ENCODE measurements around the gene ELOVL1. TPM values are rescaled to one million over a fixed set of nuclear protein-coding genes. Genes with fewer than 3 reads are reported as not detected.

The ELOVL1 gene
- total and polyA plus RNA-seq, 2 experiments from 2014 or later = 16.7 to 23.3 TPM

DNA sequence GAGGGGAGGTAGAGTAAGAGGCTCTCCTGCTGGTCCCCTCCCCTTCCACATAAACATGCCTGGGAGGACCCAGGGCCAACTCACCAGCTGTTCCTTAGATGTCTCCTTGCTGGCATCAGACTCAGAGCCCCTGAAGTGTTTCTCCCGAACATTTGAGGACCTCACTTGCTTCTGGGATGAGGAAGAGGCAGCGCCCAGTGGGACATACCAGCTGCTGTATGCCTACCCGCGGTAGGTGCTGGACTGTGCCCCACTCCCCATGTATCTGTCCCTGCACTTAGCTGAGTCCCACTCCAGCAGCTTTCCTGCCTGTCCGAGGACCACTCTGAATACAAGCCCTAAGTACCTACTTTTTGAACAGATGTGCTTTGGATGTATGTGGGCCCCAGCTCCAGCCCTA, 29.8 kb downstream of the ELOVL1 start:
- Mint-ChIP-seq H3K4me3 (no peak overlapping the region), H3K36me3 (ENCODE audit: low read depth) (no peaks in the 10 kb centered on the region), H3K27ac (no peak overlapping the region), H3K27me3 (ENCODE audit: insufficient read depth, low read depth, poor library complexity) (peaks cover 4% of the 10 kb centered on the region), H3K9me3 (no peaks in the 10 kb centered on the region; the same call in 2 of the 3 replicates), H3K4me1 (no peaks in the 10 kb centered on the region; the same call in 2 of the 3 replicates)
- H4K20me1 ChIP-seq (replicated peaks; ENCODE audit: insufficient read depth) = no peaks in the 10 kb centered on the region; the same call in 1 of the 2 replicates
- H2AFZ ChIP-seq = no peak overlapping the region
- no peaks in the 10 kb centered on the region for H3K27me3 ChIP-seq (ENCODE audit: insufficient read depth)
- no peak for TF ChIP-seq POLR2AphosphoS5 (IDR thresholded peaks at IDR 0.05; ENCODE audit: low read depth)
- TF ChIP-seq ZNF114 (CRISPR knock-in tag; IDR thresholded peaks at IDR 0.05) = no peak
- no peak for TF ChIP-seq EZH2 (IDR thresholded peaks at IDR 0.05; ENCODE audit: low read depth, unreplicated experiment)
- TF ChIP-seq NANOG (IDR thresholded peaks at IDR 0.05; ENCODE audit: borderline replicate concordance) = no peak
- TF ChIP-seq, protein P1, sequence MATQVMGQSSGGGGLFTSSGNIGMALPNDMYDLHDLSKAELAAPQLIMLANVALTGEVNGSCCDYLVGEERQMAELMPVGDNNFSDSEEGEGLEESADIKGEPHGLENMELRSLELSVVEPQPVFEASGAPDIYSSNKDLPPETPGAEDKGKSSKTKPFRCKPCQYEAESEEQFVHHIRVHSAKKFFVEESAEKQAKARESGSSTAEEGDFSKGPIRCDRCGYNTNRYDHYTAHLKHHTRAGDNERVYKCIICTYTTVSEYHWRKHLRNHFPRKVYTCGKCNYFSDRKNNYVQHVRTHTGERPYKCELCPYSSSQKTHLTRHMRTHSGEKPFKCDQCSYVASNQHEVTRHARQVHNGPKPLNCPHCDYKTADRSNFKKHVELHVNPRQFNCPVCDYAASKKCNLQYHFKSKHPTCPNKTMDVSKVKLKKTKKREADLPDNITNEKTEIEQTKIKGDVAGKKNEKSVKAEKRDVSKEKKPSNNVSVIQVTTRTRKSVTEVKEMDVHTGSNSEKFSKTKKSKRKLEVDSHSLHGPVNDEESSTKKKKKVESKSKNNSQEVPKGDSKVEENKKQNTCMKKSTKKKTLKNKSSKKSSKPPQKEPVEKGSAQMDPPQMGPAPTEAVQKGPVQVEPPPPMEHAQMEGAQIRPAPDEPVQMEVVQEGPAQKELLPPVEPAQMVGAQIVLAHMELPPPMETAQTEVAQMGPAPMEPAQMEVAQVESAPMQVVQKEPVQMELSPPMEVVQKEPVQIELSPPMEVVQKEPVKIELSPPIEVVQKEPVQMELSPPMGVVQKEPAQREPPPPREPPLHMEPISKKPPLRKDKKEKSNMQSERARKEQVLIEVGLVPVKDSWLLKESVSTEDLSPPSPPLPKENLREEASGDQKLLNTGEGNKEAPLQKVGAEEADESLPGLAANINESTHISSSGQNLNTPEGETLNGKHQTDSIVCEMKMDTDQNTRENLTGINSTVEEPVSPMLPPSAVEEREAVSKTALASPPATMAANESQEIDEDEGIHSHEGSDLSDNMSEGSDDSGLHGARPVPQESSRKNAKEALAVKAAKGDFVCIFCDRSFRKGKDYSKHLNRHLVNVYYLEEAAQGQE (IDR thresholded peaks at IDR 0.05; ENCODE audit: unreplicated experiment) = no peak
- TF ChIP-seq, protein P2, sequence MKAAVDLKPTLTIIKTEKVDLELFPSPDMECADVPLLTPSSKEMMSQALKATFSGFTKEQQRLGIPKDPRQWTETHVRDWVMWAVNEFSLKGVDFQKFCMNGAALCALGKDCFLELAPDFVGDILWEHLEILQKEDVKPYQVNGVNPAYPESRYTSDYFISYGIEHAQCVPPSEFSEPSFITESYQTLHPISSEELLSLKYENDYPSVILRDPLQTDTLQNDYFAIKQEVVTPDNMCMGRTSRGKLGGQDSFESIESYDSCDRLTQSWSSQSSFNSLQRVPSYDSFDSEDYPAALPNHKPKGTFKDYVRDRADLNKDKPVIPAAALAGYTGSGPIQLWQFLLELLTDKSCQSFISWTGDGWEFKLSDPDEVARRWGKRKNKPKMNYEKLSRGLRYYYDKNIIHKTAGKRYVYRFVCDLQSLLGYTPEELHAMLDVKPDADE (IDR thresholded peaks at IDR 0.05) = no peak
- TF ChIP-seq, protein P3, sequence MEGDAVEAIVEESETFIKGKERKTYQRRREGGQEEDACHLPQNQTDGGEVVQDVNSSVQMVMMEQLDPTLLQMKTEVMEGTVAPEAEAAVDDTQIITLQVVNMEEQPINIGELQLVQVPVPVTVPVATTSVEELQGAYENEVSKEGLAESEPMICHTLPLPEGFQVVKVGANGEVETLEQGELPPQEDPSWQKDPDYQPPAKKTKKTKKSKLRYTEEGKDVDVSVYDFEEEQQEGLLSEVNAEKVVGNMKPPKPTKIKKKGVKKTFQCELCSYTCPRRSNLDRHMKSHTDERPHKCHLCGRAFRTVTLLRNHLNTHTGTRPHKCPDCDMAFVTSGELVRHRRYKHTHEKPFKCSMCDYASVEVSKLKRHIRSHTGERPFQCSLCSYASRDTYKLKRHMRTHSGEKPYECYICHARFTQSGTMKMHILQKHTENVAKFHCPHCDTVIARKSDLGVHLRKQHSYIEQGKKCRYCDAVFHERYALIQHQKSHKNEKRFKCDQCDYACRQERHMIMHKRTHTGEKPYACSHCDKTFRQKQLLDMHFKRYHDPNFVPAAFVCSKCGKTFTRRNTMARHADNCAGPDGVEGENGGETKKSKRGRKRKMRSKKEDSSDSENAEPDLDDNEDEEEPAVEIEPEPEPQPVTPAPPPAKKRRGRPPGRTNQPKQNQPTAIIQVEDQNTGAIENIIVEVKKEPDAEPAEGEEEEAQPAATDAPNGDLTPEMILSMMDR (conservative IDR thresholded peaks at IDR 0.05; ENCODE audit: low read depth in 2 of 2) = no peak
- TF ChIP-seq, protein P4, sequence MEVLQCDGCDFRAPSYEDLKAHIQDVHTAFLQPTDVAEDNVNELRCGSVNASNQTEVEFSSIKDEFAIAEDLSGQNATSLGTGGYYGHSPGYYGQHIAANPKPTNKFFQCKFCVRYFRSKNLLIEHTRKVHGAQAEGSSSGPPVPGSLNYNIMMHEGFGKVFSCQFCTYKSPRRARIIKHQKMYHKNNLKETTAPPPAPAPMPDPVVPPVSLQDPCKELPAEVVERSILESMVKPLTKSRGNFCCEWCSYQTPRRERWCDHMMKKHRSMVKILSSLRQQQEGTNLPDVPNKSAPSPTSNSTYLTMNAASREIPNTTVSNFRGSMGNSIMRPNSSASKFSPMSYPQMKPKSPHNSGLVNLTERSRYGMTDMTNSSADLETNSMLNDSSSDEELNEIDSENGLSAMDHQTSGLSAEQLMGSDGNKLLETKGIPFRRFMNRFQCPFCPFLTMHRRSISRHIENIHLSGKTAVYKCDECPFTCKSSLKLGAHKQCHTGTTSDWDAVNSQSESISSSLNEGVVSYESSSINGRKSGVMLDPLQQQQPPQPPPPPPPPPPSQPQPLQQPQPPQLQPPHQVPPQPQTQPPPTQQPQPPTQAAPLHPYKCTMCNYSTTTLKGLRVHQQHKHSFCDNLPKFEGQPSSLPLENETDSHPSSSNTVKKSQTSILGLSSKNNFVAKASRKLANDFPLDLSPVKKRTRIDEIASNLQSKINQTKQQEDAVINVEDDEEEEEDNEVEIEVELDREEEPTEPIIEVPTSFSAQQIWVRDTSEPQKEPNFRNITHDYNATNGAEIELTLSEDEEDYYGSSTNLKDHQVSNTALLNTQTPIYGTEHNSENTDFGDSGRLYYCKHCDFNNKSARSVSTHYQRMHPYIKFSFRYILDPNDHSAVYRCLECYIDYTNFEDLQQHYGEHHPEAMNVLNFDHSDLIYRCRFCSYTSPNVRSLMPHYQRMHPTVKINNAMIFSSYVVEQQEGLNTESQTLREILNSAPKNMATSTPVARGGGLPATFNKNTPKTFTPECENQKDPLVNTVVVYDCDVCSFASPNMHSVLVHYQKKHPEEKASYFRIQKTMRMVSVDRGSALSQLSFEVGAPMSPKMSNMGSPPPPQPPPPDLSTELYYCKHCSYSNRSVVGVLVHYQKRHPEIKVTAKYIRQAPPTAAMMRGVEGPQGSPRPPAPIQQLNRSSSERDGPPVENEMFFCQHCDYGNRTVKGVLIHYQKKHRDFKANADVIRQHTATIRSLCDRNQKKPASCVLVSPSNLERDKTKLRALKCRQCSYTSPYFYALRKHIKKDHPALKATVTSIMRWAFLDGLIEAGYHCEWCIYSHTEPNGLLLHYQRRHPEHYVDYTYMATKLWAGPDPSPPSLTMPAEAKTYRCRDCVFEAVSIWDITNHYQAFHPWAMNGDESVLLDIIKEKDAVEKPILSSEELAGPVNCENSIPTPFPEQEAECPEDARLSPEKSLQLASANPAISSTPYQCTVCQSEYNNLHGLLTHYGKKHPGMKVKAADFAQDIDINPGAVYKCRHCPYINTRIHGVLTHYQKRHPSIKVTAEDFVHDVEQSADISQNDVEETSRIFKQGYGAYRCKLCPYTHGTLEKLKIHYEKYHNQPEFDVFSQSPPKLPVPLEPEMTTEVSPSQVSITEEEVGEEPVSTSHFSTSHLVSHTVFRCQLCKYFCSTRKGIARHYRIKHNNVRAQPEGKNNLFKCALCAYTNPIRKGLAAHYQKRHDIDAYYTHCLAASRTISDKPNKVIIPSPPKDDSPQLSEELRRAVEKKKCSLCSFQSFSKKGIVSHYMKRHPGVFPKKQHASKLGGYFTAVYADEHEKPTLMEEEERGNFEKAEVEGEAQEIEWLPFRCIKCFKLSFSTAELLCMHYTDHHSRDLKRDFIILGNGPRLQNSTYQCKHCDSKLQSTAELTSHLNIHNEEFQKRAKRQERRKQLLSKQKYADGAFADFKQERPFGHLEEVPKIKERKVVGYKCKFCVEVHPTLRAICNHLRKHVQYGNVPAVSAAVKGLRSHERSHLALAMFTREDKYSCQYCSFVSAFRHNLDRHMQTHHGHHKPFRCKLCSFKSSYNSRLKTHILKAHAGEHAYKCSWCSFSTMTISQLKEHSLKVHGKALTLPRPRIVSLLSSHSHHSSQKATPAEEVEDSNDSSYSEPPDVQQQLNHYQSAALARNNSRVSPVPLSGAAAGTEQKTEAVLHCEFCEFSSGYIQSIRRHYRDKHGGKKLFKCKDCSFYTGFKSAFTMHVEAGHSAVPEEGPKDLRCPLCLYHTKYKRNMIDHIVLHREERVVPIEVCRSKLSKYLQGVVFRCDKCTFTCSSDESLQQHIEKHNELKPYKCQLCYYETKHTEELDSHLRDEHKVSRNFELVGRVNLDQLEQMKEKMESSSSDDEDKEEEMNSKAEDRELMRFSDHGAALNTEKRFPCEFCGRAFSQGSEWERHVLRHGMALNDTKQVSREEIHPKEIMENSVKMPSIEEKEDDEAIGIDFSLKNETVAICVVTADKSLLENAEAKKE (CRISPR knock-in tag; IDR thresholded peaks at IDR 0.05) = no peak
- no peak for TF ChIP-seq ZNF331 (CRISPR knock-in tag; IDR thresholded peaks at IDR 0.05; ENCODE audit: low read depth)
- TF ChIP-seq CREB1 (CRISPR knock-in tag; IDR thresholded peaks at IDR 0.05; ENCODE audit: low read depth) = no peak
- TF ChIP-seq STAT1 (IDR thresholded peaks at IDR 0.05; ENCODE audit: unreplicated experiment) = no peak
- no peaks in the 10 kb centered on the region for H3K4me1 ChIP-seq (ENCODE audit: insufficient read depth)
- H3F3A ChIP-seq (replicated peaks; ENCODE audit: low read depth) = no peaks in the 10 kb centered on the region; the same call in 1 of the 2 replicates
- no peaks in the 10 kb centered on the region for H3K36me3 ChIP-seq (ENCODE audit: insufficient read depth)
- H3K4me2 ChIP-seq = no peak overlapping the region
- no peaks in the 10 kb centered on the region for H3K9me2 ChIP-seq (ENCODE audit: insufficient read depth)
- no peaks in the 10 kb centered on the region for H3K79me2 ChIP-seq (replicated peaks; ENCODE audit: insufficient read depth)
- H3K4me3 ChIP-seq = no peak overlapping the region
- H3K27ac ChIP-seq (ENCODE audit: low read depth) = no peak overlapping the region
- DNase-seq (ENCODE audit: low spot score) (no peak), ATAC-seq (no peak)

Data from GM23338 (cell line).